Measurements from ENCODE around the gene LMNA. TPM values are rescaled to one million over a fixed set of nuclear protein-coding genes. Genes with fewer than 3 reads are reported as not detected.
A peak's percentile ranks its signal among the peaks of the same experiment; 100 is the strongest.

The LMNA gene
- total RNA-seq, 1 donor from 2014 or later: 638 TPM

- no peak for DNase-seq (ENCODE audit: low read depth)
- no peak for TF ChIP-seq CTCF (IDR thresholded peaks at IDR 0.05; ENCODE audit: insufficient read depth, low read length, severe bottlenecking)
- H3K27me3 ChIP-seq (ENCODE audit: control insufficient read depth, insufficient read depth, low read length): no peaks in the 10 kb centered on the region
- H3K4me3 ChIP-seq (ENCODE audit: low read depth, low read length): no peak overlapping the region
- no peaks in the 10 kb centered on the region for H3K36me3 ChIP-seq (ENCODE audit: control insufficient read depth, insufficient read depth, low read length)
- no peak for FAIRE-seq
Observed at GRCh38 chr1:156091610-156092009, 22.9 kb upstream of the LMNA start.

GRCh38 chr1:156095906-156096508, 18.5 kb upstream of the LMNA start:
- Histone ChIP-seq H3K27me3 (ENCODE audit: control insufficient read depth, insufficient read depth, low read length) (no peaks in the 10 kb centered on the region), H3K4me3 (ENCODE audit: low read depth, low read length) (no peak overlapping the region), H3K36me3 (ENCODE audit: control insufficient read depth, insufficient read depth, low read length) (no peaks in the 10 kb centered on the region)
- DNase-seq (ENCODE audit: low read depth): peak; percentile 85
- no peak for FAIRE-seq
- TF ChIP-seq CTCF (IDR thresholded peaks at IDR 0.05; ENCODE audit: insufficient read depth, low read length, severe bottlenecking): no peak

- DNase-seq (ENCODE audit: low read depth) (peak; percentile 70), FAIRE-seq (no peak)
- Histone ChIP-seq H3K27me3 (ENCODE audit: control insufficient read depth, insufficient read depth, low read length) (no peaks in the 10 kb centered on the region), H3K4me3 (ENCODE audit: low read depth, low read length) (no peak overlapping the region), H3K36me3 (ENCODE audit: control insufficient read depth, insufficient read depth, low read length) (no peaks in the 10 kb centered on the region)
- peak; percentile 99 for TF ChIP-seq CTCF (IDR thresholded peaks at IDR 0.05; ENCODE audit: insufficient read depth, low read length, severe bottlenecking)
Observed at GRCh38 chr1:156096640-156097391, 17.7 kb upstream of the LMNA start.

- FAIRE-seq (no peak), DNase-seq (ENCODE audit: low read depth) (no peak)
- Histone ChIP-seq H3K27me3 (ENCODE audit: control insufficient read depth, insufficient read depth, low read length) (no peaks in the 10 kb centered on the region), H3K36me3 (ENCODE audit: control insufficient read depth, insufficient read depth, low read length) (no peaks in the 10 kb centered on the region), H3K4me3 (ENCODE audit: low read depth, low read length) (no peak overlapping the region)
- no peak for TF ChIP-seq CTCF (IDR thresholded peaks at IDR 0.05; ENCODE audit: insufficient read depth, low read length, severe bottlenecking)
Observed at GRCh38 chr1:156097499-156098178, 16.9 kb upstream of the LMNA start.

GRCh38 chr1:156098784-156099183, 15.7 kb upstream of the LMNA start:
- FAIRE-seq (no peak), DNase-seq (ENCODE audit: low read depth) (no peak)
- H3K27me3 ChIP-seq (ENCODE audit: control insufficient read depth, insufficient read depth, low read length): no peaks in the 10 kb centered on the region
- TF ChIP-seq CTCF (IDR thresholded peaks at IDR 0.05; ENCODE audit: insufficient read depth, low read length, severe bottlenecking): no peak
- no peaks in the 10 kb centered on the region for H3K36me3 ChIP-seq (ENCODE audit: control insufficient read depth, insufficient read depth, low read length)
- no peak overlapping the region for H3K4me3 ChIP-seq (ENCODE audit: low read depth, low read length)

All from bronchial epithelial cell (primary cell).